Gastrocnemius medialis (tissue), 4 donors: ENCODE measurements around the gene MX2. TPM values are rescaled to one million over a fixed set of nuclear protein-coding genes. Genes with fewer than 3 reads are reported as not detected.
A peak's percentile ranks its signal among the peaks of the same experiment; 100 is the strongest.

ENCODE experiments used
- ATAC-seq, 2 donors: fragments of 150-250 bp; one replicate each; pipeline ENCODE4 v1.9.1; 2016
- DNase-seq, 2 donors: peaks; one replicate each; pipeline ENCODE4 v3.0.0-alpha.2; 2019
- H3K27ac ChIP-seq, 4 donors: fragments of 200-600 bp; sonication (generic); 1 replicate in 1 of 4; 2 replicates in 3 of 4; pipeline ENCODE4 v1.5.1; 2016 to 2018; ENCODE audit warnings: mild to moderate bottlenecking in 2 of 4, moderate library complexity in 1 of 4
- H3K27me3 ChIP-seq, 3 donors: fragments of 200-600 bp; sonication (generic) in 2 of 3; 1 replicate in 1 of 3; 2 replicates in 2 of 3; pipeline versions ENCODE4 v1.5.1 to v1.6.0; 2016 to 2019; ENCODE audit warnings: mild to moderate bottlenecking in 1 of 3, moderate library complexity in 1 of 3
- H3K36me3 ChIP-seq, 2 donors: fragments of 200-600 bp; sonication (generic) in 1 of 2; one replicate each; pipeline ENCODE4 v1.5.1; 2017 to 2018
- H3K4me1 ChIP-seq, 2 donors: fragments of 200-600 bp; sonication (generic) in 1 of 2; one replicate each; pipeline ENCODE4 v1.5.1; 2016 to 2017; ENCODE audit warnings: mild to moderate bottlenecking in 2 of 2
- H3K4me3 ChIP-seq, 4 donors: fragments of 200-600 bp; sonication (generic) in 3 of 4; 1 replicate in 1 of 4; 2 replicates in 3 of 4; pipeline ENCODE4 v1.5.1; 2016 to 2019; ENCODE audit warnings: mild to moderate bottlenecking in 2 of 4
- H3K9me3 ChIP-seq, 3 donors: fragments of 200-600 bp; sonication (generic) in 2 of 3; 1 replicate in 1 of 3; 2 replicates in 2 of 3; pipeline ENCODE4 v1.5.1; 2016 to 2019
- POLR2A ChIP-seq, 2 donors: fragments of 450-650 bp; IDR thresholded peaks; one replicate each; pipeline ENCODE4 v1.6.1; 2017; ENCODE audit warnings: antibody characterized with exemption in 2 of 2, mild to moderate bottlenecking in 2 of 2, moderate library complexity in 2 of 2
- in situ Hi-C, 4 donors: fragments of 200-750 bp; cut with MboI; loops; one replicate each; pipeline versions ENCODE4 v1.15.0 to v1.8.0; 2017; ENCODE audit warnings: low sequenced_read_pairs in 4 of 4
- intact Hi-C: fragments of 100-400 bp; cut with DNase I; formaldehyde crosslinking; loops from one replicate; pipeline ENCODE4 v1.15.1; 2023; ENCODE audit warnings: low total_unique reads
- total RNA-seq, 4 donors: library from RNA; depleted of rRNA; stranded (reverse); fragments of >200 nt; gene quantifications; one replicate each; pipeline versions ENCODE4 v1.1.0 to v1.2.3, GENCODE V29; 2016
- TF ChIP-seq, protein P1 (sequence below), 5 experiments: fragments of 450-650 bp in 3 of 5; fragments of 200-600 bp in 2 of 5; sonication (generic) in 2 of 5; IDR thresholded peaks in 4 of 5; conservative IDR thresholded peaks in 1 of 5; 1 replicate in 4 of 5; 2 replicates in 1 of 5; pipeline ENCODE4 v1.5.1; 2016 to 2019; ENCODE audit warnings: antibody characterized with exemption in 5 of 5, mild to moderate bottlenecking in 3 of 5, moderate library complexity in 3 of 5

Gene MX2
- total RNA-seq, 4 donors from 2014 or later, result 1.1 to 6.8 (median 2.2) TPM

DNA sequence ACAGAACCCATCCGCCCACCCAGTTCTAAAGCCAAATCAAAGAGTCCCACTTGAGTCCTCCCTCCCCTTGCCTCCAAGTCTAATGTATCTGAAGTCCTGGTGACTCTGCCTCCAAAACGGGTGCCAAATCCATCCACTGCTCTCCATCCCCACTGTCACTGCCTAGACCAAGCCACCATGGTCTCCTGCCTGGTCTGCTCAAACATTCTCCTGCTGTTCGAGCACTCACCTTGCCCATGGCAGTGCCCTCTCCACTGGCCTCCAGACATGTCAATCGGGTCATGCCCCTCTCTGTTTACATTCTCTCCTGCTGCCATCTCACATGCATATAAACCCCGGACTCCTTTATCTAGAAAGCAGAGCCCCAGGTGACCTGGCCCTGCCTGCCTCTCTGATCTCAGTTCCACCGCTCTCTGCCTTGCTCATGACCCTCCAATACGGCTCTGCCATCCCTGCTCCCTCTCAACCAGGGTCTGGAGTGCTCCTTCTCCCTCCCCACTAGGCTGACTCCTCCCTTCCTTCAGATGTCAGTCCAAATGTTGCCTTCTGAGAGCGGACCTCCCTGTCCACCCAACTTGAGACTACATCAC lies 32.1 kb downstream of the MX2 start:
- H3K4me1 ChIP-seq, result no peaks in the 10 kb centered on the region
- no peak overlapping the region for H3K27ac ChIP-seq
- no peaks in the 10 kb centered on the region for H3K9me3 ChIP-seq
- ATAC-seq (no peak), DNase-seq (no peak)
- H3K36me3 ChIP-seq, result no peaks in the 10 kb centered on the region
- no peaks in the 10 kb centered on the region for H3K27me3 ChIP-seq
- no peak overlapping the region for H3K4me3 ChIP-seq
- in situ Hi-C loops, result no loop called here
- intact Hi-C loops, result no loop called here
- TF ChIP-seq, protein P1, sequence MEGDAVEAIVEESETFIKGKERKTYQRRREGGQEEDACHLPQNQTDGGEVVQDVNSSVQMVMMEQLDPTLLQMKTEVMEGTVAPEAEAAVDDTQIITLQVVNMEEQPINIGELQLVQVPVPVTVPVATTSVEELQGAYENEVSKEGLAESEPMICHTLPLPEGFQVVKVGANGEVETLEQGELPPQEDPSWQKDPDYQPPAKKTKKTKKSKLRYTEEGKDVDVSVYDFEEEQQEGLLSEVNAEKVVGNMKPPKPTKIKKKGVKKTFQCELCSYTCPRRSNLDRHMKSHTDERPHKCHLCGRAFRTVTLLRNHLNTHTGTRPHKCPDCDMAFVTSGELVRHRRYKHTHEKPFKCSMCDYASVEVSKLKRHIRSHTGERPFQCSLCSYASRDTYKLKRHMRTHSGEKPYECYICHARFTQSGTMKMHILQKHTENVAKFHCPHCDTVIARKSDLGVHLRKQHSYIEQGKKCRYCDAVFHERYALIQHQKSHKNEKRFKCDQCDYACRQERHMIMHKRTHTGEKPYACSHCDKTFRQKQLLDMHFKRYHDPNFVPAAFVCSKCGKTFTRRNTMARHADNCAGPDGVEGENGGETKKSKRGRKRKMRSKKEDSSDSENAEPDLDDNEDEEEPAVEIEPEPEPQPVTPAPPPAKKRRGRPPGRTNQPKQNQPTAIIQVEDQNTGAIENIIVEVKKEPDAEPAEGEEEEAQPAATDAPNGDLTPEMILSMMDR (IDR thresholded peaks at IDR 0.05 in 4 of 5, conservative IDR thresholded peaks at IDR 0.05 in 1 of 5), result no peak
- no peak for TF ChIP-seq POLR2A (IDR thresholded peaks at IDR 0.05)

DNA sequence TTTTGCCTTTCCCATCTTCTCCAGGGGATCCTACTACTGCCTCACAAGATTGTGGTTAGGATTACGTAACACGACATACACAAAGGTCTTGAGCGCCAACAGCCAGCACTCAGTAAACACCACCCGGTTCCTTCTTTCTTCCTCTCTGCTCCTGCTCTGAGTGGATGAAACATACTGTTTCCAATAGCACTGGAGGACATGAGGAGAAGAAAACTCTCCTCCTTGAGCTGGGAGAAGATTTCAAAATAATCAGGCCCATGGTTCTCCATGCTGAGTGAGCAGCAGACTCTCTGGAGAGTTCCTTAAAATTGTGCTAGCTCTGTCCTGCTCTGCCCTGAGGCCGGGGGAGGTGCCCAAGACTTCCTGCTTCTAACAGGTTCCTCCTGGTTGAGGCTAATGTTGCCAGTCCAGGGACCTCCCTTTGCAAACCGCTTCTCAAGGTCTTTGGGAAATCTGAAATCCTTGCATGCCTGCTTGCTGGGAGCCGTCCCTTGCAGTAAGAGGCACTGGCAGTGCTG lies 34.8 kb downstream of the MX2 start:
- no peaks in the 10 kb centered on the region for H3K27me3 ChIP-seq
- H3K4me3 ChIP-seq, result no peak overlapping the region
- intact Hi-C loops (no loop called here), in situ Hi-C loops (no loop called here)
- H3K27ac ChIP-seq, result no peak overlapping the region
- DNase-seq (peak in 1 of 2 donors; percentile 45), ATAC-seq (peak in 1 of 2 donors; percentile 51)
- TF ChIP-seq, protein P1 (IDR thresholded peaks at IDR 0.05 in 4 of 5, conservative IDR thresholded peaks at IDR 0.05 in 1 of 5), result no peak
- no peak for TF ChIP-seq POLR2A (IDR thresholded peaks at IDR 0.05)
- no peaks in the 10 kb centered on the region for H3K9me3 ChIP-seq
- no peaks in the 10 kb centered on the region for H3K4me1 ChIP-seq
- no peaks in the 10 kb centered on the region for H3K36me3 ChIP-seq

DNA sequence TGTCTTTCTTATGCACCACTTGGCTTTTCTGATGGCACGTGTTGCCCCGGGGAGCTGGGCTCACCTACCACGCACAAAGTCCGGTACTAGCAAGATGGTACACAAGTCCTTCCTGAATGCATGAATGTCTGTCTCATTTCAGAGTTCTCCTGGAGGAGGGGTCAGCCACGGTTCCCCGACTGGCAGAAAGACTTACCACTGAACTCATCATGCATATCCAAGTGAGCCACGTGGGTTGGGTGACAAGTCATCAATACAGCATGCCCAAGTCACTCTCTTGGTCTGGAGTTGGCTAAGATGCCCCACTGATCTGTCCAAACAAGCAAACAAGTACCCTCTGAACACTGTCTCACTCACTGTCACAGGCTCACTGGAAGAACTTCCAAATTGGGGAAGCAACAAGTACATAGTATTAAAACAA lies 35.7 kb downstream of the MX2 start:
- H3K9me3 ChIP-seq, result no peaks in the 10 kb centered on the region
- in situ Hi-C loops (no loop called here), intact Hi-C loops (no loop called here)
- no peaks in the 10 kb centered on the region for H3K4me1 ChIP-seq
- no peaks in the 10 kb centered on the region for H3K27me3 ChIP-seq
- ATAC-seq, result no peak
- TF ChIP-seq, protein P1 (IDR thresholded peaks at IDR 0.05 in 4 of 5, conservative IDR thresholded peaks at IDR 0.05 in 1 of 5), result no peak
- TF ChIP-seq POLR2A (IDR thresholded peaks at IDR 0.05), result no peak
- no peak overlapping the region for H3K4me3 ChIP-seq
- no peak for DNase-seq
- no peak overlapping the region for H3K27ac ChIP-seq
- H3K36me3 ChIP-seq, result no peaks in the 10 kb centered on the region

DNA sequence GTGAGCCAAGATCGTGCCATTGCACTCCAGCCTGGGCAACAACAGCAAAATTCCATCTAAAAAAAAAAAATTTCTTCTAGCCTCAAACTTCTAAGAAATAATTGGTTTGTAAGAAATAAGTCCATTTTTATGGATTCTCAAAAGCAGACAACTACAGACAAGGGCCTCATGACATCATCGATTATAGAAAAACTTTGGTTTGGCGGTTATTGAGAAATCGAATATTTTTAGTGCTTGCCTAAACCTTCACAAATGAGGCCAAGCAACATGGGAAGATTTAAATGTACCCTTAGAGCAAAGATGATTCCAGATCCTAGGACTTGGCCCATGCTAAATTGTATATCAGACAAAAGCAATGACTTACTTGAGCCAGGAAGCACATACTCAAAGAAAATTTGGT lies 36.4 kb downstream of the MX2 start:
- no peaks in the 10 kb centered on the region for H3K36me3 ChIP-seq
- DNase-seq (no peak), ATAC-seq (no peak)
- in situ Hi-C loops (no loop called here), intact Hi-C loops (no loop called here)
- H3K9me3 ChIP-seq, result no peaks in the 10 kb centered on the region
- no peaks in the 10 kb centered on the region for H3K27me3 ChIP-seq
- TF ChIP-seq, protein P1 (IDR thresholded peaks at IDR 0.05 in 4 of 5, conservative IDR thresholded peaks at IDR 0.05 in 1 of 5), result no peak
- no peak for TF ChIP-seq POLR2A (IDR thresholded peaks at IDR 0.05)
- H3K4me3 ChIP-seq, result no peak overlapping the region
- no peak overlapping the region for H3K27ac ChIP-seq
- H3K4me1 ChIP-seq, result no peaks in the 10 kb centered on the region

DNA sequence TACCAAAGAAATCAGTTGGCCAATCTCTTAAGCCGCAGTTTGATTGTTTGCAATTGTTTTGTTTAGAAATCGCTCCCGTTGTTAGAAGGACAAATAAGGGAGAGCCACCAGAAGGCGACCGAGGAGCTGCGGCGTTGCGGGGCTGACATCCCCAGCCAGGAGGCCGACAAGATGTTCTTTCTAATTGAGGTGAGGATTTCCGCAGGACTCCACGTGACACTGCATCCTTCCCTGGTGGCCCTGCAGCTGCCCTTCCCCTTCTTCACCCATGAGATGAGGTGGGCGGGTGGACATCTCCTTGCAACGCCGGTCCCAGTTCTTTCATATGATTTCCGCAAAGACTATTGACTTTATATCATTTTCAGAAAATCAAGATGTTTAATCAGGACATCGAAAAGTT lies 37.0 kb downstream of the MX2 start:
- H3K4me1 ChIP-seq, result no peaks in the 10 kb centered on the region
- ATAC-seq (no peak), DNase-seq (no peak)
- intact Hi-C loops (no loop called here), in situ Hi-C loops (no loop called here)
- TF ChIP-seq, protein P1 (IDR thresholded peaks at IDR 0.05 in 4 of 5, conservative IDR thresholded peaks at IDR 0.05 in 1 of 5), result no peak
- TF ChIP-seq POLR2A (IDR thresholded peaks at IDR 0.05), result no peak
- H3K36me3 ChIP-seq, result no peaks in the 10 kb centered on the region
- no peak overlapping the region for H3K27ac ChIP-seq
- H3K9me3 ChIP-seq, result no peaks in the 10 kb centered on the region
- H3K4me3 ChIP-seq, result no peak overlapping the region
- no peaks in the 10 kb centered on the region for H3K27me3 ChIP-seq
